Inflammatory macrophage treated with lipopolysaccharide for 4 hours (primary cell): ENCODE data around the gene AMOTL1.

ENCODE experiments used
- DNase-seq: peaks from one replicate; pipeline ENCODE4 v3.0.0-alpha.2; 2020

AMOTL1 gene

DNA sequence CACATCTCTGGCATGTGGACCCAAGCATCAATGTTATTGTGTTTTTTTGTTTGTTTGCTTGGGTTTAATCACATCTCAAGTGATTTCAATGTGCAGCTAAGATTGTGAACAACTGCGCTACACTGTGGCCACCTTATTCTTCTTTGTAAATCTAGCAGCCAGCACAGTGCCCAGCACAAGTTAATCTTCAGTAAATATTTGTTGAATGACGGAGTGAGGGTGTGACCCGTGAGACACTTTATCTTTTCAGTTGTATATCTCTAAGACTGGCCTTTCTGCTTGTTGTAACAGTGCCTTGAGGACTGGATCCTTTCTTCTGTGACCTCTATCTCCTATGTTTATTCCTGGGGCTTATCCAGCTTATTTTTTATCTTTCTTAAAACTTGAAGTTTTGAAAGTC lies 21.4 kb upstream of the AMOTL1 start:
- no peak for DNase-seq

DNA sequence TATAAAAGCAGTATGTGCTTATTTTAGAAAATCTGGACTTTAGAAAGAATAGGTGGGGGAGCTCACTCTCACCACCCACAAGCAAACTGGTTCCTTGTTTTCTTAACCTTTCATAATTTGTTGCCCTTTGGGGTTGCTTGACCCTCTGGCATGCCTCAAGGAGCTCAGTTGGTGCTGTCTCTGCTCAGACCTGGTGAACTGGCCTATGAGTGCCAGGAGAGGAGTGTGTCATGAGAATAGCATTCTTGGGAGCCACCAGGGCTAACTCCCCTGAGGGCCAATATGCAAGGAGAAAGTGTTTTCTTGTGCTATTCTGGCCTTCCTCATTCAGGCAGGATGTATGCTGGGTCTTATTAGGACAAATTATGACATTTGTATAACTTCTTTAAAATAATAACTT lies 21.0 kb upstream of the AMOTL1 start:
- DNase-seq: no peak

DNA sequence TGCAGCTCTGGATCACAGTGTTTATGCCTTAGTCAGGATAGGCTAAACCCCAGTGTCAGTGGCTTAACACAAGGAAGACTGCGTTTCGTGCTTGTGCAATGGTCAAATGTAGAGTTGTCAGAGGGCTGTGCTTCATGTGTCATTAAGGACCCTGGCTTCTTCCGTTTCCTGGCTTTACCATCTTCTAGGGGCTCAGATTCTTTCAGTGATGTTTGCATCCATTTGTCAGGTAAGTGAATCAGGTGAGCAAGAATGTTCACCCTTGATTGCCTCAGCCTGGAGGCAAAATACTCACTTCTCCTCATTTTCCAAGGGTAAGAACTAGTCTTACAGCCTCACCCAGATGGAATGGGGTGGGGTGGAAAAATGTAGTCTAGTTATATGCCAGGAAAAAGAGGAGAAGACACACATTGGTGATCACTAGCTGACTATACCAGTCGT lies 20.5 kb upstream of the AMOTL1 start:
- no peak for DNase-seq

DNA sequence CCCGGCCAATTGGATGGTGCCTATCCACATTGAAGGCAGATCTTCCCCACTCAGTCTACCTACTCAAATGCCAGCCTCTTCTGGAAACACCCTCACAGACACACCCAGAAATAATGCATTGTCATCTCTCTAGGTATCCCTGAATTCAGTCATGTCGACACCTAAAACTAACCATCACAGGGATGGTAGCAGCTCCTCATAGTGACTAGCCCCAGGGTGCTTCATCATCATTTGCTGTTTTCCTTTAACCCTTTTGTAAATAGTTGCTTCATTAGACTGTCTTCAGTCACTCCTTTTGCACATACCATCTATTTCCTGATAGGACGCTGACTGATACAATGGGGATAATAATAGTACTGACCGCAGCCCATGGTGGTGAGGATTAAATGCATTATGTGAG lies 18.8 kb upstream of the AMOTL1 start:
- no peak for DNase-seq

DNA sequence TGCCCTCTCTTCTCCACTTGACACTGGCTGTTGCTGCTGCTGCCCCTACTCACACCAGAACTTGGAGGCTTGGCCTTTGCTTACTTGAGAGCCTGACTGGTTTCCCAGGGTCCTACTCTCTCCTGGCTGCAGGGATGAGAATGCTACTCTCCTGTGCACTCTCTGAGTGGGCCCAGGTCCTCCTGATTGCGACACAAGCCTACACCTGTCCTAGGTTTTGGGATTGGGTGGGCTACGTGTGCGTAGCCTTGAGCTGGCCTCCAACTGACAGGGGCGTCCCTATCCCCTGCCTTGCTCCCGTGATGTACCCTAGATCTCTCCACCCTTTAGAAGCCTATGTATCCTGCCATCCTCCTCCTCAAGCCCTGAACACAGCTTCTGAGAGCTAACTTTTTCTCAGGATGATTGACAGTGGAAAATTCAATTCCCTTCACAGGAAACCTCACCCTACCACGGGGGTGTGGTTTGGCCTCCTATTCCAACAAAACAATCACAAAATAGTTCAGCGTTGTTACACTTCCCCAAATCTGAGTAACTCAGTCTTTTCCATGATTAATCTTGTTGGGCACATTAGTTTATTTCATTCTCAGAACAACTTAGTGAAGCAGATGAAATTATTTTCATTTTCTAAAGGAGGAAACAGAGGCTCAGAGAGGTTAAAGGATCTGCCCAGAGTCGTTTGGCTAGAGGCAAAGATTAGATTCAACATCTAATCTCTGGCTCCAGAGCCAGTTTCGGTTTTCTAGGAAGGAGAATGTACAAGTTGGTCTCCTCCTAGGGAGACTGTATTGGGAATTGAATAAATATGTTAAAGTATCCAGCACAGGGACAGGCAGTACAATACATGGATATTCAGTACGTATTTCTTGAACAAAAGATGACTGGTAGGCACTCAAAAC lies 17.6 kb upstream of the AMOTL1 start:
- DNase-seq: no peak

DNA sequence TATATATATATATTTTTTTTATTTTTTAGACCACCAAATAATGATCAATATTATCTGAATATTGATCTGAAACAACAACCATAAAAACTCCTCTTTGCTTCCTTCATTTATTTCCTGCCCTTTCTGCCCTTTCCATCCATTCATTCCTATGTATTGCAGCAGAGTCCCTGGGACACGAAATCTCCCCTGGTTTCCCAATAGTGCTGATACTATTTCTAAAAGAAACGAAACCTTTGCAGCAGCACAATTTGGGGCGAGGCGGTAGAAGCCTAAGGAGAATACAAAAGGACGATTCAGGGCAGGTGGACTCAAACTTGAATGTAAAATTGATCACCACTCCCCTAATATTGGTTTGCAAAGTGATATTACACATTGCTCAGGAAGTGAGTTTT lies 16.9 kb upstream of the AMOTL1 start:
- DNase-seq: no peak

DNA sequence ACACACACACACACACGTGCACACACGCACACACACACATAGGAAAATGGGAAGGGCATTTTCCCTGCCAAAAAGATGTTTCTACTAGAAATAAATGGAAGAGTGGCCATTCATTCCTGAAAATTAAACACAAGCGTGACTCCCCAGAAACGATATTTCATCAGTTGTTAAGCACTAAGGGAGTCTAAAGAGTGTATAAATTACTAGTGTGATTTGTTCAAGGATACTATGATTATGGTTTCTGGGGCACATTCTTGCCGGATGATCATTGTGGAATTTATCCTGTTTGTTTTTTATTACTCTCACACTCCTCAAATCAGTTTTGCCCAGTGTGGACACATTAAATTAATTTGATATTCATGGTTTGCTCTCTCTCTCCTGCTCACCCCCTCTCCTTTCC lies 16.4 kb upstream of the AMOTL1 start:
- no peak for DNase-seq

DNA sequence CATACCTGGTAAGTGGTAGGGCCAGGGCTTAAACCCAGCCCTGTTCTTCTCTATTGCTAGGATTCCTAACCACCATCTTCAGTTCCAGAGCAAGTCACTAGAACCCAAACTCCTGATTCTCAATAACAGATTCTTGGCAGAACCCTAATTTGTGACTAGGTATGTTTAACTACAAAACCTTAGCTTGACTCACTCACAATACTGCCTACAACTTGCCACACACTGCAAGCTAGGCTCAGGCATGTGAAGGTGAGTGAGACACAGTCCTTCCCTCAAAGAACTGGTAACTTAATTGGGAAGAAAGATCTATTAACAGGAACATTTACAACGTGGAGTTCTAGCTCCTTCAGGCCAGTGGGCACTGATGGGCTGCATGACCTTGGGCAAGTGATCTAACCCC lies 14.5 kb upstream of the AMOTL1 start:
- DNase-seq: no peak

DNA sequence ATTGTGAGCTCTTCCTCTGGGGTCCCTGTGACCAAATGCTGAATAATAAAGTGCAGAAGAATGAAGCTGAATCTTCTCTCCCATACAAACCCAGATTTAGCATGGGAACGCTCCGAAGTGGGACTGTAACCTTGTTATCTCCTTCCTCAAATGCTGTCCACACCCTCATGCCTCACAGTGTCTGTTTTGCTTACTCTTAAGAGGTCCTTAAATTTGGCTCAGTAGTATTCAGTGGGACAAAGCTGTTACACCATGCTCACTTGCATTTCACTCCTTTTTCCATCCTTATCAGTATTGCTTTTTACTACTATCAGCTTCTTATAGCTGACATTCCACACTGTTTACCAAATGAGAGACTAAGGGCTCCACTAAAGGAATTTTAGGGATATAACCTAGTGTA lies 13.8 kb upstream of the AMOTL1 start:
- DNase-seq: no peak

DNA sequence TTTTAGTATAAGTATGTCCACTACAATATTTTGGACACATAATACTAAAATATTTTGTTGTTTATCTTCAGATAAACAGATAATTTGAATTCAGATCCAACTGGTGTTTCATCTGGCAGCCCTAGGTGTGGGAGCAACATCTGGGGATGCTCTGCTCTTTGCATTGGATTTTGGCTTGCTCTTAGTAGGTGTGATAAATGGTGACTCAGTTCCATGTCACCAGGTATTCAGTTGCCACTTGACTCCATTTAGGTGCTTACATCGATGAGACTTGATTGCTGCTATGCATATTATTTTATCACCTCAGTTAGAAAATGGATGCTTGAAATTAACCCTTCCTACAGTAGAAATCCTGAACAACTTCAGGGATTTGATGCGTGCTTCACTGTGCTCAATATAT lies 13.3 kb upstream of the AMOTL1 start:
- no peak for DNase-seq

DNA sequence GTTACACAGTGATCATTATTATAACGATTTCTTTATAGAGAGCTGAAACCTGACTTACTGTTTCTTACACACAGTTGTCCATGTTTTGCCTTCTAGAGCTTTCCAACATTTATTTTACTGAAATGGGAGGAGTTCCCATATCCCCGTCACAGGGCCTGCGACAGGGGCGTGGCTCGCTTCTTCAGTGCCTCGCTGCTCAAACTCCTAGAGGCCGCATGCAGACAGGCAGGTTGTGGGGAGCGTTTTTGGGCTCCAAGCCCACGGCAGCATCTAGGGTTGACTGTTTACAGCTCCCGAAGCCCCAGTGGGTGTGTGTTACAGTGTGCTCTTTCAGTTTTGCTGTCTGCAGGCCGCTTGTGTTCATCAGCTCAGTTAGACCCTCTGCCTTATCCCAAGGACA lies 12.7 kb upstream of the AMOTL1 start:
- no peak for DNase-seq

DNA sequence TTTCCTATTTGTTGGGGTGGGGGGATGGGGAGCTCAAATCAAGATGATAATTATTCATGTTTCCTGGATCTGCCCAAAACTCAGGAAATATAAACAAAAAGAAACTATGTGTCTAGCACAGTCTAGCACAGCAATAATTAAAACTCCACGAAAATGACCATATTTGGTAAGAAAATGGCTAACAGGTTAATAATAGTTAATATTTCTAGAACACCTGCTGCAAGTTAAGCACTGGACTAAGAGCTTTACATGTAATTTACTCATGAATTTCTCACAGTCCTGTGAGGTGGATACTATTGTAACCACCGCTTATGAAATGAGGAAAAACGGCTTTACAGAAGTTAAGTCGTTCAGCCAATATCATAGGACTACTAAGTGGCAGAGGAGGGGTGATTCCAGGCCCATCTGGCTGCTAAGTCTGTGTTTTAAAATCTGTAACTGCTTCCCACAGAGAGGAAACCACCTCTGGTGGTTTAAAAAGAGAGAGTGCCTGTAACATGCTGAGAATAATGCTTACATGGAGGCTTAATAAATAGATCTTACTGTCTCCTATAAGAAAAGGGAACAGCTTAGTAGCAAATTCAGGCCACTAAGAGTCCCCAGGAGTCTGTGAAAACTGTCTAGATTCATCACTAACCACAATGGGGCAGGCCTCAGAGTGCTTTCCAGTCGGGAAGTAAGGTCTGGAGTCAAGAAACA lies 11.0 kb upstream of the AMOTL1 start:
- no peak for DNase-seq

DNA sequence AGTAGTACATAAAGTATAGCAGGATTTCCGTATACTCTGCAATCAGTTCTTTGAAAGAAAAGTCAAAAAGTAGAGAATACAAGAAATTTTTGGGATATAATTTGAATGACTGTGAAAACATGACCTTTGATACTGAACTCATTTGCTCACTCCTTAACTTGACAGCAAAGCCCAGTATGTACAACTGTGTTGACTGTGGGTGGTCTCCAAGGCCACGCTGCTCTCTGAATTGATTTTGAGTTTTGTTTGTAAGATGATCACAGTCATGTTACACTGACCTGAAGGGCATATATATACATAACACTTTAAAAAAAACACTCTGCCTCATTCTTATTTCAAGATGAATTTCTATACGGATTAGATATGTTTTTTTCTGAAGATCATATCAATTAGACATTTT lies 9.5 kb upstream of the AMOTL1 start:
- DNase-seq: no peak

DNA sequence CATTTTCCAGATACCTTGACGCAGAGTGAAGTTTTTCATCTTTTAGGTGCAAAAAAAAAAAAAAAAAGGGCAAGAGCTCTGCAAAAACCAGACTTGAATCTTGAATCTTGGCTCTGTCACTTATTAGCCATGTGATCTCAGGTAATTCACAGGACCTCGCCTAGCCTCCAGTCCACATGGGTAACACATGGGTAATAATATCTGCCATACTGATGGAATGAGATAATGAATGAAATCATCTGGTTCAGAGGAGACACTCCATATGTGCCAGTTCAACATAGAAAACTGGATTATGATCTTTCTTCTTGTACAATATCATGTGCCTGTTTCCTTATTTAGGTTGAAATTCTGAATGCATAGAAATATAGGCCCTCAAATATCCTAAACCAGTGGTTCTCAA lies 8.6 kb upstream of the AMOTL1 start:
- DNase-seq: no peak

DNA sequence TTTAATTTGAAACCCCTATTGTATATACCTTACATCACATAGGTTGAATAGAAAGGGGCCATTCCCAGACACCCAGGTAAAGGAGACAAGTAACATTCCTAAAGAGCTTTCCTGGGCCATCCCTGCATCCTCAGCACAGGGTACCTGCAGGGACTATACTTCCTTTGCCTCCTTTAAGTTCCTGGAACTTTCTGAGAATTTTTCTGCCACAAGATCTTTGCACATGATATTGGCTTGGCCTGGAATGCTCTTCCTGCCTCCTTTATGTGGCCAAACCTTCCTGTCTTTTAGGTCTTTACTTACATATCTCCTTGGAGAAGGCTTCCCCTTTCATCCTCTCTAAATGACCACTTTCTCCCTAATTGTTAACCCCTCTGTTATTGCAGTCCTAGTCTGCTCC lies 7.9 kb upstream of the AMOTL1 start:
- DNase-seq: no peak

DNA sequence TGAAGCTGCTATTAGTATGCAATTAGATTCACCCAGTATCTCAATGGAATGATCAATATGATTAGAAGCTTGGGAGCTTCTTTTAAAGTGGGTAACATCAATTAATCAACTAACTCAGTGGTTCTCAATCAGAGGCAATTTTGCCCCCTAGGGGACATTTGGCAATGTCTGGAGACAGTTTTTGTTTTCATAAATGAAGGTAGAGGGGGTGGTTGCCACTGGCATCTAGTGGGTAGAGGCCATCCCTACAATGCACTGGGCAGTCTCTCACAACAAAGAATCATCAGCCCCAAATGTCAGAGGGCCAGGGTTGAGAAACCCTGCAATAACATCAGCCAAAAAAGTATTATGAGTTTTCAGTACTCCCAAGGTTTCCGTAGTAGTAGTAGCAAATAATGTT lies 5.9 kb upstream of the AMOTL1 start:
- no peak for DNase-seq

DNA sequence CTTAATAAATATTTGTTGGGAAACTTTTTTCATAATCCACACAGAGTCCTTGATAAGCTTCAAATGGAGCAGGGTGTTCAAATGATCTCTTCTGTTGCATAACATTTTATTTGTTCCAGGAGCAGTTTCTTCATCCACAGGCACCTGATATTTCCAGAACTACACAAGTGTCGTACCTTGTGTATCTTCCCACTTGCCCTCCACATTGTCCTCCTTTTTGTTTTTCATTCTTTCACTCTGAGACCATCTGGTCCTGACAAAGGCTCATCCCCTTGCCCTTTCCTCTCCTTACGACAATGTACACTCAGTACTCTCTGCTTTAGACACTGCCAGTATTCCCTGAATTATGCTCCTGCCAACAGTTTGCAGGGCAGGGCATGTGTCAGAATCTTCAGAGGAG lies 5.2 kb upstream of the AMOTL1 start:
- no peak for DNase-seq

DNA sequence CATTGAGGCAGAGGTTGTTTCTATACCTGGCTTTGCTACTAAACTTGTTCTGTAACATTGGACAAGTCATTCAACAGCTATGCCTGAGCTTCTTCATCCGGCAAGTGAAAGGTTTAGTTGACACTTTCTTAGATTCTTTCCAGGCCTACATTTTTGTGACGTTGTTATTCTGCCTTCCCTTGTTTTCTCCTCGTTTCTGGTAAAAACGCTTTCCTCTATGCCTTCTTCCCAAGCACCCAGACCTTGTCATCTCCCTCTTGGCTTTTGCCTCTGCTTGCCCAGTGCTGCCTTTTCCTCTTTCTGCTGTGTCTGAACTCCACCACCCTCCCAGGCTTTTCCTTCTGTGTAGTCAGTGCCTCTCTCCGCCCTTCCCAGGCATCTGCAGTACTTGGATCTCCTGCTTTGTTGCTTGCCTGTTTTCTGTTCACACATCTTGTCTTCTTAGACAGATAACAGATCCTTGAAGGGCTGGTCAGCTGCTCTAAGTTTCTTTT lies 1.4 kb upstream of the AMOTL1 start:
- DNase-seq: no peak

DNA sequence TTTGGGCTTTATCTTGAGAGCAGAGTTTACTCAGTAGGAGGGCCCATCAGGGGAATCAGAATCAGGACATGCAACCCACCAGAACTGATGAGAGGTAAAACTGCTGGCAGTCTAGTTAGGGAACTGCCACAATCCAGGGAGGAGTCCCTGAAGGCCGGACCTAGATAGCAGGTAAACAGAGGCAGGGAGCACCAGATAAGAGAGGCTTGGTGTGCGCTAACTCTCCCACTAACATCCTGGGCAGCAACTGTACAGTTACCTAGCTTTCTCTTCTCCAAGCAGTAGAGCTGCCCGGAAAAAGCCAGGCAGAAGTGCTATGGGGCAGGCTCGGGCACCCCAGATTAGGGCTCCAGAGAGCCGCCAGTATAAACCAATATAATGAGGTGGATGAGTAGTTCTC lies 865 bp upstream of the AMOTL1 start:
- DNase-seq: no peak

DNA sequence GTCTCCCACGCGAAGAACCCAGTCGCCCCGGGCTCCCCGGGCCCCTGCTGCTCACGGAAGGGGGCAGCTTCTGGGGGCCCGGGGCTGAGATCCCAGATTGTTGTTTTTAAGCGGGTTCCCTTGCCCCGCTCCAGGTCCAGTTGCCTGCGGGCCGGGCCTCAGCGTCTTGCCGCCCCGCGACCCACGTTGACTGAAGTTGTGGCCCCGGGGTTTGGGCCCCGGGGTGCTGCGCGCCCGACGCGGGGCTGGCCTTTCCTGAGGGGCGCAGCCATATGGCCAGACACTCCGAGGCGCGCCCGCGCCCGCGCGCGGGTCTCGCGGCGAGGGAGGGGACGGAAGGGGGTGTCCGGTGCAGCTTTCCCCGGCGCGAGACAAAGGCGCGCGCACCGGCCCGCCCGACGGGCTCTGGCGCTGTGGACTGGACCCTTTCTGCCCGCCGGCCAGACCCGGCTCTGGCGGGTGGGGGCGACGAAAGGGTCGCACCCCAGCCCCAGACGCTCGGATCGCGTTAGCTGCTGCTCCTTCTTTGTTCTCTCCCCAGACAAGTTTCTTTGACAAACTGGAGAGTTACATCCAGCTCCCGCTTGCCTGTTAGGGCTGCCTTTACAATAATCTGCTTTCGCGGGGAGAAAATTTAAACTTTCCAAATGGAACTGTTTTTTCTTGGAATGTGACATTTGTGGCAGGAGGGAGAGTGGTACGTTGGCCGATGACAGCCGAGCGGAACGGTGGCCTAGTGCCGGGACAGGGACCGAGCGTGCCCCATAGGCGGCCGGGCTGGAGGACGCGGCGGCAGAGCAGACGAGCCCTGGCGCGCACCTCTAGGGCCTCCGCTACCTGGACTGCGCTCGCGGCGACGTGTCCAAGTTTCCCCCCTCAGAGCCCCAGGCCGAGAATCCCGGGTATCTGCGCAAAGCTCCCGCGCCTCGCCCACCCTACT lies 716 bp downstream of the AMOTL1 start:
- DNase-seq: no peak

DNA sequence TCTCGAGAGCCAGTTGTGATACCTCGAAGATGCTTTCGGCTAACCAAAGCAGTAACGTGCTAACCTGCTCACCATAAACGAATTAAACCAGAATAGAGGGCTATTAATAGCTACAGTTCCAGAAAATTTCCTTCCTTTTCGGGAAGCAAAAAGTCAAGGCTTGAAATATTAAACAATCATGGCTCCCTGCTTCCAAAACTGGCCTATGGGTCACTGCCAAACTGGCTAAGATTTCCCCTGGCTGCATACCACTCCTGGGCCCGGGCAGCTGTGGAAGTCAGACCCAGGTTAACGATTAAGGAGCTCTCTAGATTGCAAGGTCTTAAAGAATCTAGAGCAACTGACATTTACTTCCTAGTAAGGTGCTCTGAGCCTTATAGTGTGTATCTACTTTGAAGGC lies 1.7 kb downstream of the AMOTL1 start:
- no peak for DNase-seq

DNA sequence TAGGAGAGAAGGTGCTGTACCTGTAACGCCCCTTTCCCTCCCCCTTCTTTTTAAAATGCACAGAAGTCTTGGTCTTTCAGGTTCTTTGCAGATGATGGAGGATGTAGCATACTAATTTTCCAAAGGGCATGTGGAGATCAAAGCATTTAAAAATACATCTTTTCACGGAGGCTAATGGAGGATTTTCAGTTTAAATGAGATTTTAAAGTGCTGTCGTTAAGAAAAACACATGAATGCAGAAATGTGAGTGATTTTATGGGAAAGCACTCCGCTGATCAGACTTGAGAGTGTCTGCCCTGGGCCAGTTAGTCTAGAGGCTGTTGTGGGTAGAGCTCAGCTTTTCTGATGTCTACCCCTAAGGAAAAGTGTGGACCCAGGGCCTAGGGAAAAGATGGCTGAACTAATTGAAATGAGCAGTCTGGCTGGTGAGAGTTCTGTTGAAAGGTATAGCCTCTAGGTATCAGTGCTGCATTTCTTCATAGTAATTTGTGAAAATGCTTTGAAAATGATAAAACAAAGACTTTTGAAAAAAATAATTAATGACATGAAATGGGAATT lies 2.5 kb downstream of the AMOTL1 start:
- DNase-seq: no peak

DNA sequence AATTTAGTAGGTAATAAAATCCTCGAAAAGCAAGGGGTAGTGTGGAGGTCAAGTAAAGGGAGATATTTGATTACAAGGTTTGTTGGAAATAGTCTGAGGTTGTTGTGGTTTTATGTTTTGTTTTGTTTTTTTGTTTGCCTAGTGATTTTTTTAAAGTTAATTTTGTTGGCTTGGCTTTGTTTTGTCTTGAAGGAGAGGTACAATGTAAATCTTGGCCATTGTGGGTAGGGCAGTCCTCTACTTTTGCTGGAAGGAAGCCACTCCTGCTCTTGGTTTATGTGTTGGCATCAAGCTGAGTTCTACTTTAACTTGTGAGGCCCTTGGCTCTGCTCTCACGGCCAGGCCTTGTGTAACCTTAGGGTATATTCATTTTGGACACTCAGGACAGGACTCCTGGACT lies 3.2 kb downstream of the AMOTL1 start:
- no peak for DNase-seq
